Measurements from ENCODE around the gene CCDC83. TPM values are rescaled to one million over a fixed set of nuclear protein-coding genes. Genes with fewer than 3 reads are reported as not detected.

The CCDC83 gene
- total RNA-seq, 1 donor from 2014 or later = not detected

DNA sequence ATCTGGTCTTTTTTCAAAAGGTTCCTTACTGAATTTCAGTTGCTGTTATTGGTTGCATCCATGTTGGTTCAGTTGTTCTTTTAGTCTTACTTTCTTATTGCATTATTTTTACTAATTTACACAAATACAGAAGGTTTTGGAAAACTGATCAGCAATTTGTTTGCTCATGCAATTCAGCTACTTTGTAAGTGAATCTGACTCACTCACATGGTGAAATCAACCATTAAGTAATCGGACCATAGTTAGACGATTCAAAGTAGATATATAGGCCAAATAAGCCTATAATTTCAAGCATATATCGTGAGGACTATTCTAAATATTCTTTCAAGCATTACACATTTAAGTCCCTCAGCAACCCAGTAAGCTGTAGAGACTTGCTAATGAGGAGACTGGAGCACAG, 41.7 kb downstream of the CCDC83 start:
- Mint-ChIP-seq H3K4me1 (ENCODE audit: low read depth) (no peaks in the 10 kb centered on the region), H3K36me3 (ENCODE audit: insufficient read depth) (no peaks in the 10 kb centered on the region), H3K4me3 (ENCODE audit: low read depth) (no peak overlapping the region), H3K27me3 (no peaks in the 10 kb centered on the region), H3K9me3 (ENCODE audit: low read depth) (no peaks in the 10 kb centered on the region), H3K27ac (no peak overlapping the region)
- DNase-seq (ENCODE audit: low spot score, unreplicated experiment) = no peak
- TF ChIP-seq, protein P1, sequence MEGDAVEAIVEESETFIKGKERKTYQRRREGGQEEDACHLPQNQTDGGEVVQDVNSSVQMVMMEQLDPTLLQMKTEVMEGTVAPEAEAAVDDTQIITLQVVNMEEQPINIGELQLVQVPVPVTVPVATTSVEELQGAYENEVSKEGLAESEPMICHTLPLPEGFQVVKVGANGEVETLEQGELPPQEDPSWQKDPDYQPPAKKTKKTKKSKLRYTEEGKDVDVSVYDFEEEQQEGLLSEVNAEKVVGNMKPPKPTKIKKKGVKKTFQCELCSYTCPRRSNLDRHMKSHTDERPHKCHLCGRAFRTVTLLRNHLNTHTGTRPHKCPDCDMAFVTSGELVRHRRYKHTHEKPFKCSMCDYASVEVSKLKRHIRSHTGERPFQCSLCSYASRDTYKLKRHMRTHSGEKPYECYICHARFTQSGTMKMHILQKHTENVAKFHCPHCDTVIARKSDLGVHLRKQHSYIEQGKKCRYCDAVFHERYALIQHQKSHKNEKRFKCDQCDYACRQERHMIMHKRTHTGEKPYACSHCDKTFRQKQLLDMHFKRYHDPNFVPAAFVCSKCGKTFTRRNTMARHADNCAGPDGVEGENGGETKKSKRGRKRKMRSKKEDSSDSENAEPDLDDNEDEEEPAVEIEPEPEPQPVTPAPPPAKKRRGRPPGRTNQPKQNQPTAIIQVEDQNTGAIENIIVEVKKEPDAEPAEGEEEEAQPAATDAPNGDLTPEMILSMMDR (IDR thresholded peaks at IDR 0.05; ENCODE audit: unreplicated experiment) = no peak

DNA sequence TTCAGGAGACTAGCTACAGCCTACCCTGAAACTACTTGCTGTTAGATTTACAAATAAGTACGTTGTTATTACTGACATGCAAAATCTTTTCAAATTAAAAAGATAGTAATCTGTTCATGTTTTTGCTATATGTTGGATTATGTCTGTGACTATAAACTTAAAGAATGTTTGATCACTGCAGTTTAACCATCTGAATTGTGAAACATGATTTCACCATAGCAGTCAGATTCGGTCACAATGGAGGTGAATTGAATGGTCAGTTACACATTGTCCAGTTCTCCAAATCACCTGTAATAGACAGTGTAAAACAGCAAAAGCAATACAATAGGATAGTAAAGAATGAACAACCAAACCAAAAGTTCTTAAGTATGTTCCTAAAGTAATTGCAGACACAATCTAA, 43.3 kb downstream of the CCDC83 start:
- H3K36me3 Mint-ChIP-seq (ENCODE audit: insufficient read depth) = no peaks in the 10 kb centered on the region
- H3K27me3 Mint-ChIP-seq = no peaks in the 10 kb centered on the region
- DNase-seq (ENCODE audit: low spot score, unreplicated experiment) = no peak
- H3K9me3 Mint-ChIP-seq (ENCODE audit: low read depth) = no peaks in the 10 kb centered on the region
- no peak overlapping the region for H3K27ac Mint-ChIP-seq
- no peak overlapping the region for H3K4me3 Mint-ChIP-seq (ENCODE audit: low read depth)
- TF ChIP-seq, protein P1 (IDR thresholded peaks at IDR 0.05; ENCODE audit: unreplicated experiment) = no peak
- H3K4me1 Mint-ChIP-seq (ENCODE audit: low read depth) = no peaks in the 10 kb centered on the region

DNA sequence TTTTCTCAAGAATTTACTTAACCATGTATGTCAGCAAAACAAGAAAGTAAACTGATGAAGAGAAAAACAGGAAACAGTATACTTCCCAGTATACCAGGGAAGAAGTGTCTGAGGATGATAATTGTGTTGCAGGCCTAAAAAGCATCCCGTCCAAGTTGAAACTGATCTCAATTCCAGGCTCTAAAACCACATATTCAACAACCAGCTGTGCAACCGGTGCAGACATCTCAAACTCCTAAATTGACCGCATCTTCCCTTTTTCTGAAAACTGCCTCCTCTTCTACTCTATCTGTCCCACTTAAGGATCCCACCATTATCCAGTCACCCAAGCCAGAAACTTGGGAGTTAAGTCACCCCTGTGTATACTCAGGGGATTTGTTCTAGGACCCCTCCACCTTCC, 47.2 kb downstream of the CCDC83 start:
- H3K4me3 Mint-ChIP-seq (ENCODE audit: low read depth) = no peak overlapping the region
- no peaks in the 10 kb centered on the region for H3K36me3 Mint-ChIP-seq (ENCODE audit: insufficient read depth)
- no peaks in the 10 kb centered on the region for H3K27me3 Mint-ChIP-seq
- no peaks in the 10 kb centered on the region for H3K9me3 Mint-ChIP-seq (ENCODE audit: low read depth)
- H3K4me1 Mint-ChIP-seq (ENCODE audit: low read depth) = no peaks in the 10 kb centered on the region
- TF ChIP-seq, protein P1 (IDR thresholded peaks at IDR 0.05; ENCODE audit: unreplicated experiment) = no peak
- H3K27ac Mint-ChIP-seq = no peak overlapping the region
- no peak for DNase-seq (ENCODE audit: low spot score, unreplicated experiment)

DNA sequence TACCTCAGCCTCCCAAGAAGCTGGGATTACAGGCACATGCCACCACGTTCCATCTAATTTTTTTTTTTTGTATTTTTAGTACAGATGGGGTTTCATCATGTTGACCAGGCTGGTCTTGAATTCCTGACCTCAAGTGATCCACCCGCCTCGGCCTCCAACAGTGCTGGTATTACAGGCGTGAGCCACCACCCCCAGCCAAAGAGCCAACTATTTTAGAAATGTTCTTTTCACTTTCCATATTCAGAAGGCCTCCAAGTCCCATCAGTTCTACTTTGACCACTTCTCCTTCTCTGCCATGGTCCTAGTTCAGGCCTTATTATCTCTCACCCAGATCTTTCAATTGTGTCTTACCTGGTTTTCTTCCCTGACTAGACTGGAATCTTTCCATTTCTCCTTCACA, 48.2 kb downstream of the CCDC83 start:
- no peak overlapping the region for H3K27ac Mint-ChIP-seq
- no peaks in the 10 kb centered on the region for H3K27me3 Mint-ChIP-seq
- DNase-seq (ENCODE audit: low spot score, unreplicated experiment) = no peak
- no peak overlapping the region for H3K4me3 Mint-ChIP-seq (ENCODE audit: low read depth)
- TF ChIP-seq, protein P1 (IDR thresholded peaks at IDR 0.05; ENCODE audit: unreplicated experiment) = no peak
- no peaks in the 10 kb centered on the region for H3K36me3 Mint-ChIP-seq (ENCODE audit: insufficient read depth)
- no peaks in the 10 kb centered on the region for H3K9me3 Mint-ChIP-seq (ENCODE audit: low read depth)
- no peaks in the 10 kb centered on the region for H3K4me1 Mint-ChIP-seq (ENCODE audit: low read depth)

DNA sequence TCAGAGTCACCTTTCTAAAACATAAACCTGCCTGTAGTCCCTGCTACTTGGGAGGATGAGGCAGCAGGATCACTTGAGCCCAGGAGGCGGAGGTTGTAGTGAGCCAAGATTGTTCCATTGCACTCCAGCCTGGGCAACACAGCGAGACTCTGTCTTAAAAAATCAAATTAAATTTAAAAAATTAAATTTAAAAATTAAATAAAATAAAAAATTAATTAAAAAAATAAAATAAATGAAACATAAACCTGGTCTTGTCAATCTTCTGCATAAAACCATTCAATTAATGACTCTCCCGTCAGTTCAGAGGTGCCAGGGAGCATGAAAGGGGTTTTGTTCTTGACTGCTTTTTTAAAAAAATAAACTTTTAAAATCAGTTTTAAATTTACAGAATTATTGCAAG, 48.6 kb downstream of the CCDC83 start:
- Mint-ChIP-seq H3K4me1 (ENCODE audit: low read depth) (no peaks in the 10 kb centered on the region), H3K36me3 (ENCODE audit: insufficient read depth) (no peaks in the 10 kb centered on the region), H3K4me3 (ENCODE audit: low read depth) (no peak overlapping the region), H3K9me3 (ENCODE audit: low read depth) (no peaks in the 10 kb centered on the region), H3K27ac (no peak overlapping the region), H3K27me3 (no peaks in the 10 kb centered on the region)
- no peak for DNase-seq (ENCODE audit: low spot score, unreplicated experiment)
- TF ChIP-seq, protein P1 (IDR thresholded peaks at IDR 0.05; ENCODE audit: unreplicated experiment) = no peak

All from progenitor cell of endocrine pancreas (in vitro differentiated cells).